Omental fat pad (tissue), 4 donors: ENCODE data around the gene ZMYND11. TPM values are rescaled to one million over a fixed set of nuclear protein-coding genes. Genes with fewer than 3 reads are reported as not detected.

Source experiments
- ATAC-seq: fragments of 150-250 bp; one replicate; pipeline ENCODE4 v1.9.1; 2016; ENCODE audit warnings: mild to moderate bottlenecking, moderate library complexity; ENCODE audit not compliant: low FRiP score
- DNase-seq: peaks from one replicate; pipeline ENCODE4 v3.0.0-alpha.2; 2019; ENCODE audit warnings: low spot score
- CTCF ChIP-seq, 3 donors: fragments of 450-650 bp; IDR thresholded peaks; one replicate each; pipeline ENCODE4 v1.5.1; 2016 to 2017; ENCODE audit warnings: antibody characterized with exemption in 3 of 3, mild to moderate bottlenecking in 3 of 3, moderate library complexity in 2 of 3
- total RNA-seq, 4 donors: library from RNA; depleted of rRNA; stranded (reverse); fragments of >200 nt; gene quantifications; one replicate each; pipeline ENCODE4 v1.1.0, GENCODE V29; 2016

ZMYND11 gene
- total RNA-seq, 4 donors from 2014 or later: 59.5 to 69.8 (median 66.3) TPM

- TF ChIP-seq CTCF (IDR thresholded peaks at IDR 0.05): no peak
- ATAC-seq (no peak), DNase-seq (no peak)
Measured at GRCh38 chr10:209357-209756, 74.1 kb downstream of the ZMYND11 start.

DNA sequence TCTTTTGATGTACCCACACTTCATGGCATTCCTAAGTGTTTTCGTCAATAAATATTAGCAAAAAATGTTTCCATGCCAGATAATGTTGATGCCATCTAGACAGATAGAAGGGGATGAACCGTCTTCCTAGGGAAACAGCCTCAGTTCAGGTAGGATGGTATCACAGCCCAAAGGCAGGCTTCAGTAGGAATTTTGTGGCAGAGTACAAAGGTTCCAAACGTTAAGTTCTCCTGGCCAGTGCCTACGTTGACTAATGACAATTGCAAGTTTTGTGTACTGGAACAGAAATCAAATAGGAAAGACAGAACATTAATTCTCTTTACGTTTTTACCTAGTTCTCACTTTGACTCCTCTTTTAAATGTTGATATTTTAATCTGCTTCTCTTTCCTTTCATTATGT is 75.0 kb downstream of the ZMYND11 start:
- TF ChIP-seq CTCF (IDR thresholded peaks at IDR 0.05): no peak
- no peak for ATAC-seq
- no peak for DNase-seq

DNA sequence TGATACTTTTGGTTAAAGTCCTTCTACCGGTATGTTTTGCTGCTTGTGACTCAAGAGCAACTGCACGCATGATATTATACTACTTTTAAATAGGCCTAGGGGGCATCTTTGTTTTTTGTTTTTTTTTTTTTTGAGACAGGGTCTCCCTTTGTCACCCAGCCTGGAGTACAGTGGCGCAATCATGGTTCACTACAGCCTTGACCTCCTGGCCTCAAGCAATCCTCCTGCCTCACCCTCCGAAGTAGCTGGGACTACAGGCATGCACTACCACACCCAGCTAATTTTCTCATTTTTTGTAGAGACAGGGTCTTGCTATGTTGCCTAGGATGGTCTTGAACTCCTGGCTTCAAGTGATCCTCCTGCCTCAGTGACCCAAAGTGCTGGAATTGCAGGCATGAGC is 80.2 kb downstream of the ZMYND11 start:
- no peak for ATAC-seq
- DNase-seq: no peak
- TF ChIP-seq CTCF (IDR thresholded peaks at IDR 0.05): no peak

DNA sequence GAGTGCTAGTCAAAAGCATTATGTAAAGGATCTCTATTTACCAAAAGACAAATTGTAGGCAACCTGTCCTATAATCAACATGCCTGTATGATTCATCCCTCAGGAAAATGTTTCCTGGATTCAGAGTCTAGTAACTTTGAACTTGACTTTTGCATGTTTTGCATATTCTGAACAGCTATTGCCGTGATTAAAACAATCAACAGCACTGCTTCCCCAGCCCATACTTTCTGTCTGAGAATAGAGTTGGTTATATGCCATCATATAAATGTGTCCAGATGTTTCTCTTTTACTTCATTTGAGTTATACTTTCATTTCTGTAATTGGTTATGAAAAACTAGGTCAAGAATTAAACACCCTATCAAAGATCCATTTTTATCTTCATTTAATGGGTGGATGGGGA is 83.5 kb downstream of the ZMYND11 start:
- no peak for ATAC-seq
- TF ChIP-seq CTCF (IDR thresholded peaks at IDR 0.05): no peak
- DNase-seq: no peak

DNA sequence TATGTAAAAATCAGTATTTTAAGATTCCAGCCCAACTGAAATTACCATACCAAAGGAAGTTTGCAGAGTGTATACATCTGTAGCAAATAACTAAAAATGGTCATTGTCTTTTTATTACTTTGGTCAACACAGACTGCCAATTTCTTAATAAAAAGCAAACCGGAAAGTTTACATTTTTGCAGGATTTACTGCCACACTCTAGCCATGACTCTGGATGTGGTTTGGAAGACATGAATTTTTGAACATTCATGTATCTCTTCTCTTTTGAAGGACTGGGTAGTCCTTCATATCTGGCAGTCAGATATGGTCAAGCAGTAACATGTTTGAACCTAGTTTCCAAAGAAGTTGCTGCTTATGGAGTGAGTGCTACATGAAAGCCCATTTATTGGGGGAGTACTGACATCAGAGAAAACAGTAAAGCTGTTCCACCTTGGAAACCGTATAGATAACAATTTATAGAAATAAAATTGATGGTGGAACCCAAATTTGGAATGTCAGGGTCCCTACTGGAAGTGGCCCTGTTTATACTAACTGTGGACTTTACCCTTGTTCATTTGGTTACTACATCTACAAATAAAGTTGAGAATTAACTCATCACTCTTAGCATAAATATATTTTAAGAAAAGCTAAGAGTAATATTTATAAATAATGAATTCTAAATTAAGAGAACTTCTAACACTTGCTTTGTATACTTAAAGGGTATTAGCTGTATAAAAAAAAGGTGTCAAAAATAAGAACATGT is 84.6 kb downstream of the ZMYND11 start:
- TF ChIP-seq CTCF (IDR thresholded peaks at IDR 0.05): no peak
- DNase-seq (no peak), ATAC-seq (no peak)

GRCh38 chr10:224571-224970 is 89.3 kb downstream of the ZMYND11 start:
- ATAC-seq: no peak
- DNase-seq: no peak
- no peak for TF ChIP-seq CTCF (IDR thresholded peaks at IDR 0.05)

DNA sequence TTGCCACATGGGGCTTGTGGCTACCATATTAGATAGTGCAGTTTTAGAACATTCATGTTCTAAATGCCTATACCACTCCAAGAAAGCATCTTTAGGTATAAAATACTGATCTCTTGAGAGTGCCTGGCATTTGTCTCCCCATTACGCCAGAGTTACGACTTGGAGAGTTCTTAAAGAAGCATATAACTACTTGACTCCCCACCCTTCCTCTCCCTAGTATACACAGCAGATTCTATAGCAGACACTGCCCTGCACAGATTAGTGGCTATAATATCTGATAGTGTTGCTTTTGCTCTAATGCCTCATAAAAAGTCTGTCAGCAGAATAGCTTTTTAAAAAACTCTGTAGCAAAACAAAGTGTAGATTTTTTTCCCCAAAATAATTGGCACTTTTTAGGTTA is 90.8 kb downstream of the ZMYND11 start:
- DNase-seq (no peak), ATAC-seq (no peak)
- TF ChIP-seq CTCF (IDR thresholded peaks at IDR 0.05): no peak
